Cortex of kidney (tissue), 1 donor: ENCODE measurements around the gene SSH3.

Experiments
- DNase-seq: peaks from one replicate; lab custom pipeline; 2025; lab: John Stamatoyannopoulos, UW

The SSH3 gene

DNA sequence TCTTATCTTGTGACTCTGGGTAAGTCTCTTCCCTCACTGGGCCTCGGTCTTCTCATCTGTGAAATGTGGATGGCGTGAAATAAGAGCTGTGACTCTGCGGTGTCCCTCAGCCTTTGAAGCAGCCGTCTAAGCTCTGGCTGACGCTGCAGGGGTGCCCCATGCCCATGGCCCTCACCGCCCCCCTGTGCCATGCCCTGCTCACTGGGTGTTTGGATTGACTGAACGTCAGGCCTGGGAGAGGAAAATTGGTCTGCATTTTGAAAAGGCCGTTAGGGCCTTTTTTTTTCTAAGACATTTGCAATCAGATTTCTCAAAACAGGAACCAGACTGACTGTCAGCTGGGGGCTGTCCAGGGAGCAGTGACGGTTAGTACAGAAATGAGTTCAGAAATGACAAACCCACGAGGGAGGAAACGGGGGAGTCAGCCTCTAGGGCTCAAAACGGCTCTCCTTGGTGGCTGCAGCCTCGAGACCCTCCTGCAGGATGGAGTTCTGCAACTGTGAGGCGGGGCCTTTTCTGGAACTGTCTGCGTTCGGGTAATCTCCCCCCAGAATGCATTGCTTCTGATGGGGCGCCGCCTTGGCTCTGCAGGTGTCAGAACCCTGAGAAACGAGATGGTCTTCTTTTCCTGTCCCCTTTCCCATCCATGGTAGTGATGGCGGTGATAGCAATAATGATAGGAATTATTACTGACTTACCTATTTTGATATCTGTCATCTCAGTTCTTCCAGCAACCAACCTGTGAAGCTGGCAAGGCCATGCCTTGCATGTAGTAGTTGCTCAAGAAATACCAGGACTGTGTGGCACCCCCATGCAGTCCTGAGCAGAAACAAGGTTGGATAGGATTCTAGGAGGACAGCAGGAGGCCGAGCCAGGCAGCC is 35.0 kb upstream of the SSH3 start:
- no peak for DNase-seq

GRCh38 chr11:67268962-67269268 is 34.4 kb upstream of the SSH3 start:
- DNase-seq, result no peak

GRCh38 chr11:67269401-67270255 is 33.7 kb upstream of the SSH3 start:
- DNase-seq, result no peak

DNA sequence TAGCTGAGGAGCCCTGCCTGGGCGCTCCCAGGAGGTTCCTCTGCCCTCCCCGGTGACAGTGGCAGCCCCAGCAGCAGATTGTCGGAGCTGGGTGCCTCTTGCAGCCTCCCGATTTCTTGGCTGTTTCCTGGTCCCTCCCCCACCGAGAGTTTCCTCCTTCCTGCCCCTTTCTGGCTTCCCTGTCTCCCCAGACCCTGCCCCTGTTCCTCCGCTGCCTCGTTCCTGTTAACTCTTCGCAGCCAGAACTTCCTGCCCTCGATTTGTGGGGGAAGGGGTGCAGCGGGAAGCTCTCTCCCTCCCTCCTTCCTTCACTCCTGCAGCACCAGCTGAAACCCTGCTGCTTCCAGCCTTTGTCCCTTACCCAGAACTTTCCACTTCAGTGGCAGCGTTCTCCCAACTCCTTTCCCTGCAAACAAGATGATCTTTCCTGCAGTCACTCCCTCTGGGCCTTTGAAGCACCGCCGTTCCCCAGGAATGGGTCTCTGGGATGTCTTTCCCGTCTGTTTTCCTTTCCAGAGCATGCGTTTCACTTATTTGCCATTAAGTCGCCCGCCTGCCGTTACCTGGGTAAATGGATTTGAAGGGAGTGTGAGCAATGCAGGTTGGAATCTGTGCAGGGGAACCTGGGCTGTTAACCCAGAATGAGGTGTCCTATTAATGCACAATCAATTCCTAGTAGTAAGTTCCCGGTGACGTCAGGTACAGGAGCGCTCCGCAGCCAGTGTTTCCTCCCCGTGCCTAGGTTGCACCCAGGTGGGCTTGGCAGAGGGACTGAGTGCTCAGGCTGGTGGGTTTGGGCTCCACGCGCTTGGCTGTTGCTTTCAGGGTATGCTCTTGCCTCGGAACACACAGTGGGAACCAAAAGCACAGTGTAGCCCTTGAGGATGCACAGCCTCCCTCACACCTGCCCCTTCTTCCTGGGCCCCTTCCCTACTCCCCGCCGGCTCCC is 32.8 kb upstream of the SSH3 start:
- DNase-seq, result no peak

DNA sequence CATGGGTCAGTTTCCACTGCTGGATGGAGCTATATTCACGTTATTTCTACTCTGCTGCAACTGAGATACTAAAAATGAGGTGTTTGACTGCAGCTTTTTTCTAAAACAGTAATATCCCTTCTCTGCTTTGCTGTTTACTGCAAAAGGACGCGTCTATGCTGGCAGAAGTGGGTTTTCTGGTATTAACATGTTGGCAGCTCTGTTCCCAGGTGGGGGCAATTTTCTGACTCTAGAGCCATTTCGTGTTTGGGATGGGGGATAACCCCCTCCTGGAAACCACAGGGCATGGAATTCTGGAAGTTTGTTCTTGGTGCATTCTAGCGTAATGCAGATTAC is 32.2 kb upstream of the SSH3 start:
- no peak for DNase-seq

GRCh38 chr11:67271541-67272284 is 31.6 kb upstream of the SSH3 start:
- DNase-seq, result no peak

- no peak for DNase-seq
These were observed 30.7 kb upstream of the SSH3 start for GRCh38 chr11:67272327-67273259.

DNA sequence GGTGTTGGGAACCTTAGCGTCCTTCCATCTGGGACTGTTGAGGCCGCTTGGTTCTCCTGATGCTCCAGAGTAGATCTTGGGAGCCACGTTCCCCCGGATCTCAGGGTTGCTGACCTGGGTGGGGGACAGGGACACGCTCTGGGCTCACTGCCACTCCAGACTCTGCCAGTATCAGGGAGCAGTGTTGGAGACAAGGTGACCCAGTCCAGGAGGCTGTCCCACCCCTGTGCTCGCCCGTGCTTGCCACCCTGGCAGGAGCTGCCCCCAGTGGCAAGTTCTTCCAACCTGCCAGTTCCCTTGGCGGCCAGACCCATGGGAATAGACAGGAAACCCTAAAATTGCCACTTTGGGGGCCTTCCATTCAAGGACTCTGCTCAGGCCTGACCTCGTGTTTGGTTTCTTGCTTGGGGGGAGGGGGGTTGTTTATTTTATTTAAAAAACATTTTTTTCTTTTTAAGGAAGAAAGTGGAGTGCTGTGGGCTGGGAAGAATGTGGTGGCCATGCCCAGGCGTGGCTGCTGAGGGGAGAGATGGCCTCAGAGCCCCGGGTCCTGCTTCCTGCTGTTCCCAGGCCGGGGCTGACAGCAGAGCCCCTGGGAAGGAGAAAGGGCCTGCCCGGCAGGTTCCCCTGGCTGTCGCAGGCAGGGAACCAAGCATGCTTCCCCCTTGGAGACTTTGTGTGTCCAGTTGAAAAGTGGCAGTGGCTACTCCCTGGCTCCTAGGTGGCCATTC is 29.9 kb upstream of the SSH3 start:
- no peak for DNase-seq

DNA sequence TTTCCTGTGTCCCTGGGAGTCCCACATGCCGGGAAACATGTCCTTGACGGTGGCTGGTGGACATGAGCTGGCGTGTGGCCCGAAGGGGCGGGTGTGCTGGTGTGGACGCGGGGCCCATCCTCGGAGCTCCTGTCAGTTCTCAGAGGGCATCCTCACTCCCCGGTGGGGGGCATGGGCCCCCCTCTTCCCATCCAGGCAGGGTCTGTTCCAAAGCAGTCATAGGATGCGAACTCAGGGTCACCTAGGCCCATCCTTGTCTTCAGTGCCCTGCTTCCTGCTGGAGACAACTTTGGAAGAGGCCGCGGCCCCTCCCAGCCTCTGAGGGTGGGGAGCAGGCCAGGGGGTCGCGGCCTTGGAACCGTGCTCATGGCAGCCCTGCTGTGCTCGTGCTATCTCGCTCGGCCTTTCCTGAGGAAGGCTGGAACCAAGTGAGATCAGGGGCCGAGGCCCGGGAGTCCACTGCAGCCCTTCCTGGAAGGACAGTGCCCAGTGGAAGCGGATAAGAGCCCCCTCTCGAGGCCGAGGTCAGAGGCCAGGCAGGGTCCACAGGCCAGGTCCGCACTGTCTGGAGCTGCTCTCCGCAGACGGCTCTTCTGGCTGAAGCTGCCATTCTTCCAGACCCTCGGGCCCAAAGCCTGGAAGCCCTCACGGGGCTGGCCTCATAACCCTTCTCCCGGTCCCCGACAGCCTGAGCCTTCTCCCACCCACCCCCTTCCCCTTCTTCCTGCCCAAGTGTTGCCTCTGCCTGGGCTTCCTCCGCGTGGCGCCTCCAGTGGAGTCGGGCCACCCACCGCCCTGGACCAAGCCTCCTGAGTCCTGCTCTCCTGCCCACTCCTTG is 28.3 kb upstream of the SSH3 start:
- no peak for DNase-seq

DNA sequence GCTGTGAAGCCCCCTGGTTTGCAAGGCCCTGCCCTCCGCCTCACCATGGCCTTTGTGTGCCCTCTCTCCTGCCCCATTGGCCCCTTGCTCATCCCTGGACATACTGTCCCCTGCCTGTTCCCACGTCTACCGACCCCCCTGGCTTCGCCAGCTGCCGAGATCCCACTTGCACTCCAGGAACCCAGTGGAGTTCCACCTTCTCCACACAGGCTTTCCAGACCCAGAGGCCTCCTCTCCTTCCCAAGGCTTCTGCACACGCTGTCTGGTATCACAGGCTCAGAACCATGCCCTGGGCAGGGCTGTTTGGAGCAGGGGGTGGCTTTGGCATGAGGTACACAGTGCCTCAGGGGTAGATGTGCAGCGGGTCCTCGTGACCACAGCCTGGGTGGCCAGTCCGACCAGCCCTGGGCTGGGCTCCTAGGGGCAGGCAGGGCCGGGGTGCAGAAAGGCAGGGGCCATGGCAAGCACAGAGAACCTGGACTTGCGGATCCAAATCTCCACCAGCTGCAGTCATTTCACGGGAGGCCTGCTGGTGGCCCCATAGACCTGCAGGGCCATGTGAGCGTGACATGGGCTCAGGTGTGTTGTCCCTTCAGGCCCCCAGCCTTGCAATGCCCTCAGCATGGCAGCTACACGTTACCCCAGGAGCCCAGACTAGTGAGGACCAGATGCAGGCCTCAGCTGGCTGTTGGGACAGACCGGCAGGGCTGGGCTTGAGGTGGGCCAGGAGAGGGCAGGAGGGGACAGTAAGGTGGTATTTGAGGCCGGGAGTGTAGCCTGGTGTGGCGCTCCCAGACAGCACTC is 27.5 kb upstream of the SSH3 start:
- DNase-seq, result no peak

GRCh38 chr11:67276781-67277230 is 26.5 kb upstream of the SSH3 start:
- DNase-seq, result no peak

DNA sequence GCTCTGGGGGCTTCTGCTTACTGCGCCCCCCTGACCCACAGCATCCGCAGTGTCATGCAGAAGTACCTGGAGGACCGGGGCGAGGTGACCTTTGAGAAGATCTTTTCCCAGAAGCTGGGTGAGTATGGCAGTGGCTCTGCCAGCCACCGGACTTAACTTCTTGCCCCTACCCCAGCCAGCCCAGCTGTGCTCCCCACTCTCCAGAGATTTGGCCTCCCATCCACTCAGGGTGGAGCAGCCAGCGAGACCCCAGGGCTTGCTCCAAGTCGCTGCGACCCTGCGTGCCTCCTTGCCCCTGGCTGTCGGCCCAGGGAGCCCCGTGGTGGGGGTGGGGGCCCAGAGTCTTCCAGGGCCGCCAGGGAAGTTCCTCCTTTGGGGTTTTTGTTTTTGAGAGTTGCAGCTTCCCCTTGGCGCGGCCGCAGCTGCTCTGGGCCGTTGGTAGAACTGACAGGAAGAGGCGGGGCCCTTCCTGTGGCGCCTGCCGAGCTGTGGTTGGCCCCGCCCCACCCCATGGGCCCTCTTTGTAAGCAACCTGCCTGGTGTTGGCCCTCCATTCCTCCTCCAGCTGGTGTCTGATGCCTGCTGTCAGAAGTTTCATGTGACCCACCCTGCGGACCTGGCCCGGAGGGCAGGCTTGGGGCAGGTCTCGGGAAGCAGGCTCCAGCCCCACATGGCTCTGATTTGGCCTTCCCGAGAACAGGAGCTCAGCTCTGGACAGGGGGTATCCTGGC is 25.9 kb upstream of the SSH3 start:
- DNase-seq, result no peak

- no peak for DNase-seq
These were observed 25.0 kb upstream of the SSH3 start for GRCh38 chr11:67278135-67278938.

- no peak for DNase-seq
These were observed 24.3 kb upstream of the SSH3 start for GRCh38 chr11:67278939-67279588.

DNA sequence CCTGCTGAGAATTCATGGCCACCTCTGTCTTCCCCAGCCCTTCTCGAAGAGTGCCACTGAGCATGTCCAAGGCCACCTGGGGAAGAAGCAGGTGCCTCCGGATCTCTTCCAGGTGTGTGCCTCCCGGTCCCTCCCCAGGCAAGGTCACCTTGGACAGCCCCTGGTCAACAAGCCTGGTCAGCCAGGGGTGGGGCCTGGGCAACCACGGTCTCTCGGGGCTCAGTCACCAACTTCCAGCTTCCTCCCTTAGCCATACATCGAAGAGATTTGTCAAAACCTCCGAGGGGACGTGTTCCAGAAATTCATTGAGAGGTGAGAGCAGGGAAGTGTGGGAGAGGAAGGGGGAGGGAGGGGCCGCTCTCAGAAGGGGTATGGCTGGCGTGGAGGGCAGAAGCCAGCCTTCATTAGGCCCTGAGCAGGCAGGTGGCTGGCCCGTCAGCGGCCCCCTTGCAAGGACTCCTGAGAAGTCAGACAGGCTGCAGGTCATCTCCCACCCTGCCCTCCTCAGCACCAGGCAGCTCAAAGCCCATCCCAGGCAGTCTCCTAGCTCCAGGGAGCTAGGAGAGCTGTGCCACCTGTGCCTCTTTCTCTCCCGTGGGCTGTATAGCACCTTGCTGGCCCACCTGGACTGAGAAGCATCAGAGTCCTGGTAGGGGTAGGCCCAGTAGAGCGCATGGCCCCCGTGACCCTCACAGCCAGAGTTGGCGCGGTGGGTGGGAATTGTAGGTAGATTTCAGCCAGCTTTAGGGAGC is 23.6 kb upstream of the SSH3 start:
- no peak for DNase-seq
